GM11168 (cell line): Measurements from ENCODE around the gene PITX1.
"Not testable (repeated sequence)": the region's sequence is repeated elsewhere in the genome, so short reads cannot be mapped to it uniquely, and the experiment has no call there.

Source experiments
- in situ Hi-C: fragments of 300-500 bp; cut with MboI; formaldehyde crosslinking; loops from one replicate; pipeline ENCODE4 v1.12.0; 2022; ENCODE audit warnings: low sequenced_read_pairs; ENCODE audit not compliant: unreplicated experiment

Gene PITX1

DNA sequence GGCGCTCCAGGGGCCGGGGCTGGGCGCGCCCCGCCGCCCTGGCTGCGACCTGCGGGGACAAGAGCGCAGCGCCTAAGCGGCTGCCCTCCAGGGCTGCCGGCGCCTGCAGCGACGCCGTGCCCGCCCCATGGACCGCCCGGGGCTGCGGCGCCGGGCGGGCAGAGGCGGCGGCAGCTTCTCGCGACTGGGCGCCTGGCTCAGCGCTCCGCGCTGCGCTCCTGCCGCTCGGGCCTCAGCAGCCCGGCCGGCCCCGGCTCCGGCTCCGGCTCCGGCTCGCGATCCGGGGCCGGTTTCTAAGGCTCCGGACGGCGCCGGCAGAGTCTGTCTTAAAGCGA, at the start of gene PITX1:
TSS of gene PITX1 (minus strand) at position 328 of the 335 bp plus-strand sequence. CDS start 347 bp downstream, outside the sequence.
- in situ Hi-C loops, result no loop called here

DNA sequence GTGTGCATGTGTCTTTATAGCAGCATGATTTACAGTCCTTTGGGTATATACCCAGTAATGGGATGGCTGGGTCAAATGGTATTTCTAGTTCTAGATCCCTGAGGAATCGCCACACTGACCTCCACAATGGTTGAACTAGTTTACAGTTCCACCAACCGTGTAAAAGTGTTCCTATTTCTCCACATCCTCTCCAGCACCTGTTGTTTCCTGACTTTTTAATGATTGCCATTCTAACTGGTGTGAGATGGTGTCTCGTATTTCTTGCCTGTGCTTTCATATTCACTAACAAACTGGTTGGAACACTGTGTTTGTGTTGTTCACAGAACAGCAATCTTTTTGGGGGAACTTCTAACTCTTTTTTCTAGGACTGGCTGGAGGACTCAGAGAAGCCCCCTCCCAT, 49.3 kb upstream of the PITX1 start:
- in situ Hi-C loops, result not testable (repeated sequence)

DNA sequence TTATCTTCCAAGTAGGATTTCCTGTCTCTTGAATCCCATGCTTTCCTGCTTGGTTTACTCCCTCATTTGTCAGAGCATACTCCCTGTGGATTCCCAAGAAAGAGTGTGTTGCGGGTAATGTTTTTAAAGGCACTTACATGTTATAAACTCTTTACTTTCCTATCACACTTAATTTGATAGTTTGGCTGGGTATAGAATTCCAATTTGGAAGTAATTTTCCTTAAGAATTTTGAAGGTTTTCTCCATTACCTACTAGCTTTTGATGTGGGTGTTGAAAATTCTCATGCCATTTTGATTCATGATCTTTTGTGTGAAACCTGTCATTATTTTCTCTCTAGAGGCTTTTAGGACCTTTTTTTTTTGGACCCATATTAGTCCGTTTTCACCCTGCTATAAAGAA, 47.2 kb upstream of the PITX1 start:
- in situ Hi-C loops, result no loop called here

DNA sequence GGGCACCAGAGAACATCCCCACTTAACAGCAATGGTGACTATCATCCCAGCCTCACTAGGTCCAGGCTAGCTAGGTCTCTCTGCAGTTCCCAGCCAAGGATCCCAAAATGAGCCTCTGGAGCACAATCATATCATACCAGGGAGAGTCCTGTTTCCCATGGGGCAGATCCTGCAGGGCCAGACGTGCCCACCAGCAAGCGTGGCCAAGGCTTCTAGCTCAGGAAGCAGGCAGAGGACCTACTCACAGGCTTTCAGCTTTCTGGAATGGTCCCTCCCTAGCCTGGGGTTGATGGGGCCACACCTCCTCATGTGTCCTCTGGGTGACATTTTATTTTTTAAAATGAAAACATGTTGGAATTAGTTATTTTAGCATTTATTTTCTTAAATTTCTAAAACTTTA, 45.7 kb upstream of the PITX1 start:
- in situ Hi-C loops, result no loop called here

DNA sequence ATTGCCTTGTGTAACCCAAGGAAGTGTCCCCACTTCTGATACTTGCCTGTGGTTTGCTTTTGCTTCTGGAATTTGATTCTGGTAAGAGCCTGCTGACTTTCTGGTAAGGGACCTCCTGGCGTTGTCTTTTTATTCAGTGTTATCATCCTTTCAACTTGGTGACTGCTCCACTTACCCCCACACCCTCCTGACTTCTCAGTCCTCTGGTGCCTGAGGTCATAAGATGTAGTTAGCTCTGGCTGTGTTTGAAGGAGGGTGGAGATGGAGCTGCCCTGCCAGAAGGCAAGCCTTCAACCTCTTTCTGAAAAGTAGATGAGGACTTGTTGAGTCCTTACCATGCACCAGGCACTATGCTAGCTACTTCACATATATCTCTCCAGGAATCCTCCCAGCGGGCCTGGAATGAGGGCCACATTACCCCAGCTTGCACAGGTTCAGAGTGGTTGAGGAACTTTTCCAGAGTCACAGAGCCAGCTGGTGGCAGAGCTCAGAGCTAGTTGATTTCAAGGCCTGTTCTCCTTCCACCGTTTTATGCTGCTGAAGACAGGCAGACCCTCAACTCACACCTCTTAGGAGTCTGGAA, 45.2 kb upstream of the PITX1 start:
- in situ Hi-C loops, result no loop called here

DNA sequence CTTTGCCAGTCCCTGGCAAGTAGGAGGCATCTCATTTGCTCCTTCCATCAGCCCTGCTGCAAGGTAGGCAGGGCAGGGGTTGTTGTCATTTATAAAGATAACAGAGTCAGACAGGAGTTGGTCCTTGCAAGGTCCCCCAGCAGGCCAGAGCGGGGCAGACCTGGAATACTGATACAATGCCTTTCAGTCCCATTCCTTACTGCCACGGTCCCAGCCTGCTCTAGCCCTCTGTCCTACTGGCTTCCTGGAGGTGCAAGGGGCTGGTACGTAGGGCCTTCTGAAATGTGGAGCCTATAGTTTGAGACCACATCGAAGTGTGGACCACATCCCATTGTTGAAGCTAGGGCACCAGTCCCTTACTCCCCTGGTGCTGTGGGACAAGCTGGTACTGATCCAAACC, 42.8 kb upstream of the PITX1 start:
- in situ Hi-C loops, result no loop called here

DNA sequence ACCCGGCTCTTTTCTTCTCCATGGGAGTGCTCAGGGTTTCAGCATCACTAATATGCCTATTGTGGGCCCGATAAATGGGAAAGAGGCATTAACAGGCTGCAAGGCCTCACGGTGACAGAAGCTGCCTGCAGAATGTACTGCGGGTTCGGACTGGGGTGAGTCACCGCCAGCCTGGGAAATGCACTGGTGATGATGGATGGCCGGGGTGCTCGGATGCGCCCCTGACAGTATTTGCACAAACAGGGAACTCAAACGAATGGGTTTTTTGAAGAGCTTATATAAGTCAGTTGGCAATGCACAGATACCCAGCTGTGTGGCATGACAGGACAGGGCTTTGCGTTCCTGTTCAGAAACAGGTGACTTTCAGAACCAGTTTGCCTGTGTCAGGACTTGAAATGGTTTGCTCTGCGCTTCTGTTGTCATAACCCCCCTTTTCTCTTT, 42.0 kb upstream of the PITX1 start:
- in situ Hi-C loops, result no loop called here

DNA sequence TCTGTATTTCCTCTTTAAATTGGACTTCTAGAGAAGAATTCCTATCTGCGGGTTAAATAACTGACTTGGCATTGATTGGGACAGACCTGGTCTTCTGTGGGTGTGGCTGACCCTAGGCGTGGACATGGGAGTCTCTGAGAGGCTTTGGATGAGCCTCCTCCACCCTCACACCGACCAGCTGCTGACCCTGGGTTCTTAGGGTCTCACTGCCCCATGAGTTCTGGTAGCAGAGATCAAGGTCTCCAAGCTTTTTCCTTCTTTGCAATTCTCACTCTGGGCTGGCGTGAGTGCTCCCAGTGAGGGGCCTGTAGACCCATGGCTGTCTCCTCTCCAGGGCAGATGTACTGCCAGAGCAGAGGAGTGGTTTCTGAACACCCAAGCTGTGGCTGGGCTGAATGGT, 41.6 kb upstream of the PITX1 start:
- in situ Hi-C loops, result no loop called here

DNA sequence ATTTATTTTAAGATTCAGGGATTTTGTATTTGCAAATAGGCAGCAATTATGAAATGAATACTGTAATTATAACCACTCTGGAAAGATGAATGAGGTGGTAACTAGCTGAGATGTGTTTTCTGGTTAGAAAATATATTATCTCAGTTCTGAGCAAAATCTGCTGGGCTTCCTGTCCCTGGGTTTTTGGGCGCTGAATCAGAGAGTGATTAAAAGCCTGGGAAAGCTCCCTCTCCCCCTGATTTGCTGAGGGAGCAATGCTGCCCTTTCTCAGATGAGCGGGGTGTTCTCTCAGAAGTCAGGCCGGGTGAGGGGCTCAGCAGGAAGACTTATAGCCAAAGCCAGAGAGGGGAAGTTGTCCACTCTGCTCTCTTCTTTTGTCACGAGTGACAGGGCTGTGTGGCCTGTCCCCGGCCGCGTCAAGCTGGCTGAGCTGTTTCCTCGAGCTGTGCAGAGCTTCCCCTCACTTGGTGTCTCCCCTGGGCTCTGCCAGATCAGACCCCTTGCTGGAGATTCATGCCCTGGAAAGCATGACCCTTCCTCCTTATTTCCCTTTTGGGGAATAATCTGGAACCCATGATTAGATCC, 39.8 kb upstream of the PITX1 start:
- in situ Hi-C loops, result no loop called here

DNA sequence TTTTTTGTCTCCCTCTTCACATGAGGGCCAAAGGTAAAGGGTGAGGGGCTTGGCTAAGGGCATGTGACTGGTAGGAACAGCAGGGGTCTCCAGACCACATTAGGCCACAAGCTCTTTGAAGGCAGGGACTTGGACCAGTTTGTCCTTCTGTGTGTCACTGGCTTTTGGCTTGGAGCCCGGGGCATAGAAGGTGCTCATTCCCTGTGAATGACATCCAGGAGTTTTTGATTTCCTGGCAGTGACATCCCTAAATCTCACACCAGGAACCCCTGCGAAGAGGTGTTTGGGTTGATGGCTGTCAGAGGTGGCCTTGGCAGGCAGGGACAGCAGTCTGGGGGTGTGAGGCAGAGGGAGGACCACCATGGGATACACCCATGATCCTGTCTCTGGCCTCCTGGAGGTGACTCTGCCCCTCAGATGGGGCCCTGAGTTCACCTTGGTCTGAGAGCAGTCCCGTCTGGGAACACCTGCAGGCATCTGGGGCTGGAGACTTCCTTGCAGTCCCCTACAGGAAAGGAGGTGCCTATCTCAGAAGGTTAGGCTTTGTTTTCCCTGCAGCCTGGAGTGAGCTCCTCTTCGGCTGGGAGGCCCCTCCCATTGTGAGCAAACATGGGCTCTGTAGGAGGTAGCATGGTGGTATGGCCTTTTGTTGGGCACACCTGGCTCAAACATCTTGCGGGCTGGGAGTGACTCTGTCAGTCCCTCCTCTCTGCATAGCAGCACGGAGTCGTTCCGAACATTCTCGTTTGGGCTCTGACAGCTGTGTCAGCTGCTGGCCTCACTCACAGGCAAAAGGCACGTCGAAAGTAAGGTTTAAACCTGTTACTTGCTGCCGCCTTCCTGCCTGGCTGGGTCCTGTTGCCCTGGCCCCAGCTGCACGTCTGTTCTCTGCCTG, 38.6 kb upstream of the PITX1 start:
- in situ Hi-C loops, result no loop called here

DNA sequence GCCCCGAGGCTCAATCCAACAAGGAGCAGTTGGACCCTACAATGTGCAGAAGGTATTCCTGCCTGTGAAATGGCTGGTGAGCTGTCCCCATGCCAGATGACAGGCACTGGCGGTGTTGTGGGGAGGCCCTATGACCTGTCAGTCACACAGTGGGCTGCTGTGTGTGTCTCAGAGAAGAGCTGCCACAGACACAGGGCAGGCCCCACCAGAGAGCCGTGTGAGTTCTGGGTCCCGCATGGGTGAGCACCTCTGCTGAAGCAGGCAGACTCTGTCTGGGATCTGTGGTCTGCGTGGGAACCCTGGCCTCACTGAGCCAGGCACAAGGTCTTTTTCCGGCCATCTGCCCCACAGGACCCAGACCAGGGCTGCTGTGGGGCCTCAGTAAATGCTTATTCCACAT, 37.3 kb upstream of the PITX1 start:
- in situ Hi-C loops, result no loop called here

DNA sequence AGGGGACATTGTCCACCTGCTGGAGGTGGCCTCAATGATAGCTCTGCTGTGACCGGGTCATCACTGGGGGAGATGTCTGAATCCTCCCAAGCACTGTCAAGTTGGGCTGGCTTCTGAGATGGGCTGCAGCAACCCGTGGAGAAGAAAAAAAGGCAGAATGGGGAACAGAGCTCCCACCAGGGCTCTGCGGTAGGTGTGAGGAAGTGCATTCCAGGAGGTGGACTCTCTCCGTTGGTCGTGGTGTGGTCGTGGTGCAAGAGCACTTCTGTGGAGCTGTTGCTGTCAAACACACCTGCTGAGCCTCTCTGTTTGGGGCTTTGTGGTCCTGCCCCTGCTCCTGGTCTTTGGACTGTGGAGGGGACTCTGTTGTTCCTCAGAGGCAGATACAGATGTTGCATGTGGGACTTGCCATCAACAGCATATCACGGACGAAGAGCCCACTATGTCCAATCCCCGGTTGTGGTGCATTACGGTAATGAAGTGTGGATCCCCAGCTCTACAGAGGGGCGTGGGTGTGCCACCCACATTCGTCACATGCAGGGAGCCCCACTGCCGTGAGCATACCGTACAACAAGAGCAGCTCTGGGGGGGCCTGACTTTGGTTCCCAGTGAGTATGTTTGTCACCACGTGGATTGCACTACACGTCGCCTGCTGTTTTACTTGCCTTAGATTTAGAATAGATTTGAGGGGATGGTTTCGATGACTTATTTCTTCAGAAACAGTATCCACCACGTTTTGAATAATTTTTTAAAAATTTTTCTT, 36.0 kb upstream of the PITX1 start:
- in situ Hi-C loops, result no loop called here

DNA sequence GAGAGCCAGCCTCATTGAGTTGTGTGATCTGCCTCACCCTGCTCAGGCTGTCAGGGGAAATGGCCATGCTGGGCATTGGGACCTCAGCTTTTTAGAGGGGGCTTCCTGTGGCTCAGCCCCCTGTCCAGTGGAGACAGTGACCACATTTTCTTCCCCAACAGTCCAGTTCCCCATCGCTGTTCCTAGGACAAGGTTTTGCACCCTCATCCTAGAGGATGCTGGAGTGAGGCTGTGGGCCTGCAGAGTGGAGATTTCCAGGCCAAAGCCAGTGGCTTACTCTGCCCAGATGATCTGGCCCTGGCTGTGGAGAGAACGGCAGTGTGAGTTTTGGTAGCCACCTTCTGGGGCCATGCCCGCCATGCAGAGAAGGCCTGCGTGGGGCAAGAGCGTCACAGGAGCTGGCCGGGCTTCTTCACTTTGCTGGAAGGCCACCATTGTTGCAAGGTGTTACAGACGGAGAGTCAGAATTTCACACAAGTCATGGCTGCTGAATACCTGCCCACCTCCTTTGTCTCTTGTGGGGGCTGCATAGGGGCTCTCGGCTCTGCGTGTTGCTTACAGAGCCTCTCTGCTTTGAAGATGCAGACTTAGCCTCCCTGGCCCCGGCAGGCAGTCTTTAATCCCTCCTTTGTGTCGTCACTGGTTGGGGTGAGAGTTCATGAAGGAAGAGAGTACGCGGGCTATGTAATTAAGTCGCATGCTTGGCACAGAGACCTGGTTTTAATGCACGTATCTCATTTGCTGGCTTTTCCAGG, 35.2 kb upstream of the PITX1 start:
- in situ Hi-C loops, result no loop called here

DNA sequence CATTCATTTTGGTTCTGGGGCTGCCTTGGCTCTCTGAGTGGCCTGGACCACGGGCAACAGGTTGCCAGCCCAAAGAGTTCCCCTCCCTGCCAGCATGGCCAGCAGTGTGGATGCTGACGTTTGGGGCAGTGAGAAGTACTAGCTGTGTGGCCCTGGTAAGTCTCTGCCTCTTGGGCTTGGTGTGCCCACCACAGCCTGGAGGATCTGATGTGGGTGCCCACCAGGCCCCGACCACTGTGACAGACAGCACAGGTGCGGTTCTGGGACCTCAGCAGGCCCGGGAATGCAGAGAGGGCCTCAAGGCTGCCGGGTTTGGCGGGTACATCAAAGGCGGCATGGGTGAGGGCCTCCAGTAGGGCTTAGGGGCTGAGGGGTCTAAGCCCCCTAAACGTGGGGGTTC, 33.6 kb upstream of the PITX1 start:
- in situ Hi-C loops, result no loop called here

DNA sequence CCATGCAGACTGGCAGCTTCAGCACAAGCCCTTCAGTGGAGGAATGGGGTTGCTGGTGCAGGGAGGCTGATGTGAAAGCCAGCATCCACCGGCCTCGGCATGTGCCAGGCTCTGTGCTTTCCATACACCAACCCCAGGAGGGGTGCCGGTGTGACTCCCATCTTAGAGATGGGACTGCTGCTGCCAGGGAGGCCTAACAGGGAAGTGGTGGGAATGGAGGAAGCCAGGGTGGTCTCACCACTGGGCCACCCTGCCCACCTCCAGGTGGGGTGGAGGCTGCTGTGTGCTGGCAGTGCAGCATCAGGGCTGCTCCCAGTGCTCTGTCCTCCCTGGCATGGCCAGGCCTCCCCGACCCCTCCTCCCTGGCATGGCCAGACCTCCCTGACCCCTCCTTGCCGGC, 32.8 kb upstream of the PITX1 start:
- in situ Hi-C loops, result no loop called here

DNA sequence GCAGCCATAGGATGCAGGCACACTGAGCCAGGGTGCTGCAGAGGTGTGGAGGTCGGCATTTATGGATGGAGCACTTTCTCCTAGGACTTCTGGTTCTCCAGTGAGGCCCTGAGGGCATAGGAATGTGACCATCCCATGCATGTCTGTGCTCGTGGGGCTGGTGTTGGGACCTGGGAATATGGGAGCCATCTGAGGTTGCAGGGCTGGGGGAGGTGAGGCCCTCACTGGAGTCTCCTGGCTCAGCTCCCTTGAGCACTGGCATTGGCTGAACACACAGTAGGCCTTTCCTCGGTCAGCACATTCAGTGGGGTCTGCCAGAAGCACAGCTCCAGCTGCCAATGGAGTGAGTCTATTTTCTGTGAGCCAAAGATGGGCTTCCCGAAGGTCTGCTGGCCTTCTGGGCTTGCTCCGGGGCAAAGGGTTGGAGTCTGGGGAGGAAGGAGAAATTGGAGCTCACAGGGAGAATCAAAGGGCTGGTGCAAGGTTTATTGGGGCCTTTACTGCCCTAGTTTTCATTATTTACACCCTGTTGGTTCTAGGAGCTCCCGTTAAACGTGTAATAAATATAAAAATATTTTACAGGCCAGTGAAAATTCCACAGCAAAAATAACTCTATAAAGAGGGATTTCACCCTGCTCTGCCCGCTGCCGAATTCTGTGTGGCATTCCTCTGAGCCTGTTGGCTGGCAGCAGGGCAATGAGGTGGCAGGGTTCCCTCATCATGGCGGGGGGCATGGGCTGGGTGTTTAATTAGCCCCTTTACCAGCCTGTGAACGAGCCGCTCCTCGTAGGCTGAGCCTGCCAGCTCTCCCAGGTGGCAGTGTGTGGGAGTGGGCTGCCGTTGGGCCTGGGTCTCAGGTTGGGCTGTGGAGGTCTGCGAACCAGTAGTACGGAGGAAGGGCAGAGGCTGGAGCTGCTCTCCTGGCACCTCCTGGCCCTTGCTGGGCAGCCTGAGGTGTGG, 31.6 kb upstream of the PITX1 start:
- in situ Hi-C loops, result no loop called here

DNA sequence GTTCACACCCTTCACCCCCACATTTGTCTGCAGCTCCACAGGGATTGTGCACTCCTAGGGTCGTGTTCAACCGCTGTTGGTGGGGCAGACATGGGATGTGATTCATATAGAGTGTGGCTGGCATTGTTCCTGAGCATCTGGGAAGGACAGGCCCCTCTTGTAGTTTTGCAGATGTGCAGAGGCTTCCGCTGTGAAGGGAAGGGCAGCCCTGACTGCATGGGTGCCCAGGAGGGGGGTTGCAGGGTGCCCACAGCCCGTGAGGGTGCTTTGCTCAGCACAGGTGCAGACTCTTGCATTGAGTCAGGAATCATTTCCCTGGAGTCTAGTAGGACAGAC, 30.2 kb upstream of the PITX1 start:
- in situ Hi-C loops, result no loop called here

DNA sequence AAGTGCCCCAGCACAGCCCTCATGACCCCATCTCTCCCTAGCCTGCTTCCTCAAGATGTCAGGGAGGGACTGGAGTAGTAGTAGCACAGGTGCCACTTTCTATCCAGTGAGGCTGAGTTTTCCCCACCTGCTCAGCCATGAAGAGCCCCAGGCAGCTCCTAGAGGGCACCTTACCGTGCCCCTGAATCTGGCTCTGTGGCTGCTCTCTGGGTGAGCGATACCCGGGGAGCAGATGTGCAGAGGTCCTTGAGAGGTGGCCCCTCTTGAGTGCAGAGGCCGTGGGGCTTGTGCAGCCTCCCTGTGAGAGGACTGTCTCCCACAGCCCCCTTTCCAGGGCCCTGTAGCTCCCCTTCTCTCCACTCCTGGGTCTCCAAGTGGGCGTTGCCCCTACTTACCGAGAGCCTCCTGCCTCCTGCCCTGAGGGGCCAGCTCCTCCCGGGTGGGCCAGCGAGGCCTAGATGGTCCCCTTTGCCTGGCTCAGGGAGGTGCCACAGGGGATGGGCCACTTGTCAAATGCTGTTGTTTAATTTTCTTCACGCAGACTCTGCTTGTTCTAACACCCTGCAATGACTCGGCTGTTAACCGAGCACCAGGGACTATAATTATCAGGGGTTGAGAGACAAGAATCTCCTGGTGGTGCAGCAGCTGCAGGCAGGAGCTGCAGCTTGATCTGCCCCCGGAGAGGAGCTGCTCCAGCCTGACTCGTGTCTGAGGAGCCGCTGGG, 29.6 kb upstream of the PITX1 start:
- in situ Hi-C loops, result no loop called here

DNA sequence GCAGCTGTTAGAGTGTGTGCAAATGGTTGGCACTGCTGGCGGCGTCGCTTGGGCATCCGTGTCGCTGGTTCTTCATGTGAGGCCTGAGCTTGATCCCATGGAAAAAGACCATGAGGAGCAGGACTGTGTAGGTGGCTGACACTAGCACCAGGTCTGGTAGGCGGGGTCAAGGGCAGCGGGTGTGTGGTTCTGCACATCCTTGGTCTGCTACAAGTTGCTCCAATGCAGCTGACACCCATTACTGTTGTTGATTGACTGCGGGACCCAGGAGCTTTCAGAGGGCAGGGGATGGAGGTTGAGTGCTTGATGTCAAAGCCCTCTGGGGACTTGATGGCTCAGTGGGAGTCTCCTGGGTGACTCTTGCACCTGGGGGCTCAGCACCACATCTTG, 29.0 kb upstream of the PITX1 start:
- in situ Hi-C loops, result no loop called here
